HG03064 (cell line): ENCODE results near the gene BLMH.
"Not testable (repeated sequence)": the region's sequence is repeated elsewhere in the genome, so short reads cannot be mapped to it uniquely, and the experiment has no call there.

Experiments
- ATAC-seq: cut with Tn5 transposase; IDR thresholded peaks from one replicate; pipeline ENCODE4 v1.9.1; 2021; ENCODE audit warnings: low read depth; ENCODE audit not compliant: unreplicated experiment

The BLMH gene

DNA sequence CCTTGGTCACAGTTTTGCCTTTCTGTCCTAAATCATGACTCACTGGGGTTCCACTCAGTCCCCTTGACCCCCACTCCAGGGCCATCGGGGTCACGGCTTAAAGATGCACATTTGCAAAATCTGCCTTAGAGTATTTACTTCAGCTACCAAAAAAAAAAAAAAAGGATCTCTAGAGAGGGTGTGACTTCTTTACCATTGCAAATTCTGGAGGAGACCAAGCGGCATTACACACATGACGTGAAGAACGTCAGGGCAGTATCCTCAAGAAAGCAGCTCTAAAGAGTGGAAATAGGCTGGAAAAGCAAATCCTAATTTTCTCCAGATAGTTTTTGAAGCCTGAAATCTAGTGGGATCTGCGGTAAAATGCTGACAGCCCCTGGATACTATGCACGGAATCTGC is 81.8 kb downstream of the BLMH start:
- no peak for ATAC-seq

DNA sequence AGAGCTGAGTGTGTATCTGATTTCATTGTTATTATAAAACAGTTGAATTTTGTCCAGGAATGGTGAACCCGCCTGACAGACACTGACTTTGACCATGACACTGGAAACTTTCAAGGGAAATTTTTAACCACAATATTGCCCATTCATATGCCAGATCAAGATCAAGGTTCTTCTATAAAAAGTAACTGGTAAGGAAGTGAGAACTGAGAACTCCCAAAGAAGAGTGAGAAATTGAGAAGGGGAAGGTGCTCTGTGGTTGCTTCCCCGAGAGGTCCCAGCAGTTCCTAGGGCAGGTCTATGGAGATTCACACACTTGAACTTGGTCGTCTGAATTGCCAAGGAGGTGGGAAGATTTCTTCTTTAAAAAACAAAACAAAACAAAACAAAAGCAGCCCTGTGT is 83.5 kb downstream of the BLMH start:
- ATAC-seq, result no peak

GRCh38 chr17:30207655-30208054 is 84.1 kb downstream of the BLMH start:
- no peak for ATAC-seq

GRCh38 chr17:30203471-30203981 is 88.2 kb downstream of the BLMH start:
- no peak for ATAC-seq

- ATAC-seq, result not testable (repeated sequence)
These were observed 91.1 kb downstream of the BLMH start for GRCh38 chr17:30200656-30201055.

GRCh38 chr17:30200106-30200505 is 91.6 kb downstream of the BLMH start:
- no peak for ATAC-seq

GRCh38 chr17:30199600-30199999 is 92.1 kb downstream of the BLMH start:
- ATAC-seq, result no peak
